NCI-H1694 (cell line): ENCODE data around the gene FIBIN.

Experiments
- DNase-seq: peaks from one replicate; lab custom pipeline; 2025; lab: John Stamatoyannopoulos, UW

Gene FIBIN

GRCh38 chr11:27022659-27023251, 28.8 kb downstream of the FIBIN start:
- DNase-seq, result no peak

GRCh38 chr11:27024865-27025264, 31.0 kb downstream of the FIBIN start:
- no peak for DNase-seq

GRCh38 chr11:27025312-27025955, 31.5 kb downstream of the FIBIN start:
- DNase-seq, result no peak

- no peak for DNase-seq
These were observed 32.2 kb downstream of the FIBIN start for GRCh38 chr11:27025957-27026733.

- DNase-seq, result no peak
These were observed 34.7 kb downstream of the FIBIN start for GRCh38 chr11:27028561-27028965.

- no peak for DNase-seq
These were observed 36.1 kb downstream of the FIBIN start for GRCh38 chr11:27029966-27030365.

GRCh38 chr11:27031754-27032153, 37.8 kb downstream of the FIBIN start:
- no peak for DNase-seq

- no peak for DNase-seq
These were observed 46.0 kb downstream of the FIBIN start for GRCh38 chr11:27039873-27040272.

GRCh38 chr11:27040302-27041115, 46.6 kb downstream of the FIBIN start, which contains the start of gene BBOX1:
BBOX1 (plus strand) TSS chr11:27040815; CDS start chr11:27055431, 14,616 bp downstream.
- no peak for DNase-seq

GRCh38 chr11:27041141-27041899, 47.4 kb downstream of the FIBIN start:
- no peak for DNase-seq
